GM04504 (cell line): Measurements from ENCODE around the gene LSM4.
"Not testable (repeated sequence)": the region's sequence is repeated elsewhere in the genome, so short reads cannot be mapped to it uniquely, and the experiment has no call there.

Experiments used
- DNase-seq: peaks from one replicate; pipeline ENCODE4 v3.0.0-alpha.2; 2012; ENCODE audit warnings: low read depth

The LSM4 gene

GRCh38 chr19:18340990-18341868 lies 18.4 kb upstream of the LSM4 start:
- no peak for DNase-seq

GRCh38 chr19:18340190-18340989 lies 17.5 kb upstream of the LSM4 start, which contains the start of gene PGPEP1:
PGPEP1 (plus strand) TSS chr19:18340598; CDS start chr19:18340682, 84 bp downstream.
- no peak for DNase-seq

GRCh38 chr19:18339723-18340122 lies 16.8 kb upstream of the LSM4 start:
- no peak for DNase-seq

GRCh38 chr19:18338541-18338940 lies 15.7 kb upstream of the LSM4 start:
- no peak for DNase-seq

- no peak for DNase-seq
Observed at GRCh38 chr19:18336121-18336520, 13.2 kb upstream of the LSM4 start.

- DNase-seq: no peak
Observed at GRCh38 chr19:18333680-18334079, 10.8 kb upstream of the LSM4 start.

- DNase-seq: no peak
Observed at GRCh38 chr19:18332917-18333530, 10.1 kb upstream of the LSM4 start.

- DNase-seq: no peak
Observed at GRCh38 chr19:18330868-18331267, 8.0 kb upstream of the LSM4 start.

- DNase-seq: no peak
Observed at GRCh38 chr19:18329035-18329376, 6.1 kb upstream of the LSM4 start.

- DNase-seq: peak; percentile 98
Observed at GRCh38 chr19:18328340-18329034, 5.6 kb upstream of the LSM4 start.

GRCh38 chr19:18326772-18327171 lies 3.9 kb upstream of the LSM4 start:
- no peak for DNase-seq

- not testable (repeated sequence) for DNase-seq
Observed at GRCh38 chr19:18324373-18324731, 1.5 kb upstream of the LSM4 start.

- DNase-seq: peak; percentile 40
Observed at GRCh38 chr19:18322318-18322758, 538 bp downstream of the LSM4 start.

- DNase-seq: no peak
Observed at GRCh38 chr19:18321734-18322102, 1.2 kb downstream of the LSM4 start.

GRCh38 chr19:18320865-18321733 lies 1.8 kb downstream of the LSM4 start:
- DNase-seq: no peak

GRCh38 chr19:18319591-18320135 lies 3.2 kb downstream of the LSM4 start:
- no peak for DNase-seq

GRCh38 chr19:18317961-18318800 lies 4.7 kb downstream of the LSM4 start:
- no peak for DNase-seq

- no peak for DNase-seq
Observed at GRCh38 chr19:18313398-18313797, 9.5 kb downstream of the LSM4 start.

GRCh38 chr19:18312092-18312534 lies 10.8 kb downstream of the LSM4 start:
- no peak for DNase-seq
